Activated gamma-delta T cell (primary cell): Measurements from ENCODE around the gene SMIM11.
"Not testable (repeated sequence)": the region's sequence is repeated elsewhere in the genome, so short reads cannot be mapped to it uniquely, and the experiment has no call there.

Experiments
- DNase-seq: peaks from one replicate; lab custom pipeline; 2025; lab: John Stamatoyannopoulos, UW

SMIM11 gene

DNA sequence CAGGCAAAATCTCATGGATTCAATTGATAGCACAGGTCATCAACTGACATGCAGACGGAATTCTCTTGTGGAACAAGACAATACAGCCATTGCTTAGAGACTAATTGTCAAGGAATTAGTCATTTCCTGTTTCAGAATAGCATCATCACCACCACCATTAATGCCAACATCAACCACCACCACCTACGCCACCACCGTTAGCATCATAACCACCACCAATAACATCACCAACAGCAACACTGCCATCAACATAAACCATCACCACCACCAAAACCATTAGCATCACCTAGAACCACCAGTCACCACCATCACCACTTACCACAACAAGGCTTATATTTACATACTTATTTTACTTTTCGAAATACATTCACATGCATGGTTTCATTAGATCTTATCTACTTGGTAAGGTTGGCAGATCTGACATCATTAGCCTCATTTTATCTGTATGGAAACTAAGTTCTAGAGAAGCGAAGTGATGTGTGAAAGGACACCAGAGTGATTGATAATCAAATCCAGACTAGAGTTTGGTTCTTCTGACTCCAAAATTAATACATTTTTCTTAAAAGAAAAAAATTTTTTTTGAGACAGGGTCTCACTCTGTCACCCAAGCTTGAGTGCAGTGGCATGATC lies 42.3 kb downstream of the SMIM11 start:
- not testable (repeated sequence) for DNase-seq

DNA sequence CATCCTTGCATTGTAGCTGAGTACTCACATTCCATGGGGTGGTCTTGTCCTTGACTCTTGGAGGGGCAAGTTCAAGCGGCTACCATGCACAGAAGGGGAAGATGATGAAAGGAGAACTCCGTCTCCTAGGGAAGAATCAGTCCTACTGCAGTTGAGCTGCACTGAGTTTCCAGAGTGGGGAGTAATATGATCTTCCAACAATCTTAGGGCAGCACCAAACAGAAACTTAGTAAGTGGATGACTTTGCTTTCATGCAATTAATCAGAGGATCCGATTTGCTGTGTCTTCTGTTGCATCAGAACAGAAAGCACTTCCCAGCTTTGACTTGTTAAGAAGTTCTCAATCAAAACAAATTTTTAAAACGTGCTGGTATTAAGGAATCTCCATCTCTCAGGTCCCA lies 48.5 kb downstream of the SMIM11 start, which contains the start of gene SMIM34:
Gene SMIM34, minus strand, starts transcription at position 147 of the 400 bp plus-strand sequence. Its CDS starts 112 bp downstream, at position 35.
- not testable (repeated sequence) for DNase-seq

DNA sequence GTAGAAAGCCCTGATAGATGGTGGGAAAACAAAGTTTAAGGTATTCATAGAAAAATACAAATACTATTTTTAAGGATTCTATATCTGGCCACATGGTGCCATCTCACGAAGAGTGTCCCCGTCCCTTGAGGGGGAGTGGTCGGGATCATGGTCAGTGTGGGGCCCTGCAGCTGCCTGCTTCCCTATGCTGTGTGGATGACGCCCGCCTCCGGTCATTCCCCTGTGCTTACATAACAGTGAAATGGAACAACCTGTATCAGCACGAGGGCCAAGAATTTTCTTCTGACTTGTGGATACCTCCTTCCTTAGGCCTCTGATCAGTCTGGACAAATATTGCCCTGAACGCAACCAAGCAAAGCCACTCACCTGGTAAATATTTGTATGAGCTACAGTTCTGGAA lies 52.0 kb downstream of the SMIM11 start:
- DNase-seq = not testable (repeated sequence)

DNA sequence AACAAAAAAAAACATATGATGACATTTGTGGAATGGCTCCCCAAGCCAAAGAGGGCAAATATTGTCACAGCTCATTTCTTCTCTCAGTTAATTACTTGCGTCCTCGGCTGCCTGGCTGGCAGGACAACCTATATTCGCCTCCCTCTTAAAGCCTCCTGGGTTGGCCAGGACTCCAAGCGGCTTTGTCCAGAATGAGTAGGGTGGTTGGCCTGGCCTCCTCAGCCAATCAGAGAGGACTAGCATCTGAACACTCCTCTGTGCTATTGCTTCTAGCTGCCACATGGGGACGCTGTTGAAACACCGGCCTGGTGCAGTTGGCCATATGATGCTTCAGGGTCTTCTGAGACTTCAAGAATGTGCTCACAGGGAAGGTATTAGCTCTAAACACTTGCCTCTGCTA lies 53.1 kb downstream of the SMIM11 start:
- DNase-seq = not testable (repeated sequence)

DNA sequence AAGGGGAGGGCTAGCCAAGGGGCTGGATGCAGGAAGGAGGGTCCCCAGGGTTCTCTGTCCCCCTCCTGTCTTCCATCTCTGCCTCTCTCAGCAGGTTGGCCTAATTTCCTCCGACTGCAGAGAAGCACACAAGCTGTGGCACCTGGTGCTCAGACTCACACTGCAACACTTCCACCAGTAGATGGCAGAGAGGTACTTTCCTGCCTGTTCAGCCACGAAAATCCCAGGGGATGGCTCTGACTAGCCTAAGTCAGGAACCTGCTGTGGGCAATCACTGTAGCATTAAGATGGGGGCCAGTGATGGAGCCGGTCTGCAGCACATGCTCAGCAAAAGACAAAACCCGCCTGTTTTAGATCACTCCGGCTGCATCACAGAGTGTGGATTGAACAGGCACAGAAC lies 54.4 kb downstream of the SMIM11 start:
- not testable (repeated sequence) for DNase-seq
